GM21367 (cell line): ENCODE measurements around the gene P2RX5.

Source experiments
- ATAC-seq: cut with Tn5 transposase; IDR thresholded peaks from one replicate; pipeline ENCODE4 v1.9.1; 2021; ENCODE audit not compliant: unreplicated experiment

Gene P2RX5

DNA sequence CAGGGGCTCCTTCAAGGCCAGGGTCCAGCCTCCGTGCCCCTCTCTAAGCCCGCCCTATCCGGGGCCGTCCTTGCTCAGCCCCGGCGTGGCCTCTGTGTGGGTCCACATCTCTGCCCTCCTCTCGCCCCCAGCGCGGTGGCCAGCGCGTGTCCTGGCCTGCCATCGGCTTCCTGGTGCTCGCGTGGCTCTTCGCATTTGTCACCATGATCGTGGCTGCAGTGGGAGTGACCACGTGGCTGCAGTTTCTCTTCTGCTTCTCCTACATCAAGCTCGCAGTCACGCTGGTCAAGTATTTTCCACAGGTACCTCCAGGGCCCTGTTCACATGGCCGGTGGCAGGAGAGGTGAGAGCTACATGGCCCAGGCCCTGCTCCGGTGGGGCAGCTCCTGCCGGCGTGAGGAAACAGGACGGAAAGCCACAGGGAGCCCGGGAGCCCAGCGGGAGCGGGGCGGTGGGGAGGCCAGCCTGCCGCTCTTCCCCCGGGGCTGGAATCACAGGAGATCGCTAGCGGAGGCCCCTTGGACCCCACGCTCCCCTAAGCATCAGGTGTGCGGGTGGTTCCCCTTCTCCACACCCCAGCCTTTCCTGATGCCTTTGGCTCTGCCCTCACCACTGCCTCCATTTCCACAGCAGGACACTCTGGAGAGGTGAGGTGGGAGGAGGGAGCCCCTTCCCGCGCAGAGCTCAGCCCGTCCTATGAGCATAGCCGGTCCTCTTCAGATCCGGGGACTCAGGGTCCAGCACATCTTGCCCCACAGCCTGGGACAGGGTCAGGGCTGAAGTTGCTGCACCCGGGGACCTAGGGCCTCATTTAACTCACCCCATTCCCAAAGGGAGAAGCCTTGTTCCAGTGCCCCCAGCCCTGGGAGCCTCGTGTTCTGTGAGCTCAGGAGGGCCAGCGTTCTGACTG, 37.8 kb downstream of the P2RX5 start:
- no peak for ATAC-seq

DNA sequence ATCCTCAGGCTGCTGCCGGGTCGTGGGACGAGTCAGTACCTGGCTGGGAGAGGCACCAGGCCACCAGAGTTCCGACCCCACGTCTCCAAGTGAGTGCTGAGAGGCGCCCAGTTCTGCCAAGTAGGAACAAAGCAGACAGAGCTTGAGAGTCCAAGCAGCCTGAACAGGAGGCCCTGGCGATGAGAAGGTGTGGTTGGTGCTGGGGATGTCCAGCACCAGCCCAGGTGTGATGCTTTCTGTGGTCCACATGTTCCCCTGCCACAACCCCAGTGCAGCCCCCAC, 38.4 kb downstream of the P2RX5 start:
- no peak for ATAC-seq

DNA sequence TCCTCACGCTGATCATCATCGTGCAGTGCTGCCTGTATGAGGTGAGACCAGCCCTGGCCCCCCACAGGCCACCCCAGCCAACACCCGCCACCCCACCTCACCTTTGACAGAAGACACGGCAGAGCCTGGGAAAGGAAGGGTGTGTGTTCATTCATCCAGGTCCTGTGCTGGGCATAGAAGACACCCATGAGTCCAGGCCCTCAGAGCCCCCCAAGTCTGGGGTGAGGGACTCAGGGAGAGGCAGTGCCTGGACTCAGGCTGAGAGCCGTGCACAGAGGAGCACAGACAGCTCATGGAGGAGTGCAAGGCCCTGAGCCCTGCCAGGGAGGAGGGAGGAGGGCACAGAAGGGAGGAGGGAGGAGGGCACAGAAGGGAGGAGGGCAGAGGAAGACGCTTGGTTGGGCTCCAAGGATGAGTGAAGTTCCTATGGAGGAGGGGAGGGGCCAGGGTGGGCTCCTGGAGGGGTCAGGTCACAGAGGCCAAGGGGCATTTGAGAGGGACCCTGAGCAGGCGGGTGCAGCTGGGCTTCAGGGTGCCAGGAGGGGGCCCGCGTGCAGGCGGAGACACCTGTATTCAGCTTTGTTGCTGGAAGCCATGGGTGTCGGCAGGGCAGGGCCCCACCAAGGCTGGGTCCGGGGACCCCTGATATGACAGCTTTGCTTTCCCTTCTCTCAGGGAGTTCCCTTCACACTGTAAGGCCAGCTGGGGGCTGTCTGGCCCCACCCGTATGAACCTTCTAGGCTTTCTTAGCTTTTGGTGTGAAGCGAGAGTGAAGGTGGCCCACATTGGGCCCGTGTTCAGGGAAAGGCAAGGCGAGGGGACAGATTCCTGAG, 39.0 kb downstream of the P2RX5 start:
- ATAC-seq, result no peak

GRCh38 chr17:3656353-3656752, 39.6 kb downstream of the P2RX5 start:
- ATAC-seq, result no peak

DNA sequence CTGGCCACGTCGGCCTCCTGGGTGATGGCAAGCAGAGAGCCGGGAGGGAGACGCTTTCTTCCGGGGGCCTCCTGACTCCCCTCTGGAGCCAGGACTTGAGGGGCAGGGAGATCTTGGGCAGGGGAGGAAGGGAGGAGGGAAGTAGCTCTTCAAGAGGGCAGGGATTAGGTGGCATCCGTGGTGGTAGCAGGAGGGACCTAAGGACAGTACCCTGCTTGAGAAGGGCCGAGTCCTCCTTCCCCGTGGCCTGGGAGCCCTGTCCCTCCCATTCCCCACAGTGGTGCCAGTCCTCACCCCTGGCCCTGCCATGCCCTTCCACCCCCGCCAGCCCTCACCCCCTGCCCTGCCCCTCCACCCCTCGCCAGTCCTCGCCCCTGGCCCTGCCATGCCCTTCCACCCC, 40.2 kb downstream of the P2RX5 start:
- ATAC-seq, result no peak

- no peak for ATAC-seq
Observed at GRCh38 chr17:3647769-3648555, 48.0 kb downstream of the P2RX5 start.

GRCh38 chr17:3647251-3647650, 48.7 kb downstream of the P2RX5 start:
- ATAC-seq, result no peak

DNA sequence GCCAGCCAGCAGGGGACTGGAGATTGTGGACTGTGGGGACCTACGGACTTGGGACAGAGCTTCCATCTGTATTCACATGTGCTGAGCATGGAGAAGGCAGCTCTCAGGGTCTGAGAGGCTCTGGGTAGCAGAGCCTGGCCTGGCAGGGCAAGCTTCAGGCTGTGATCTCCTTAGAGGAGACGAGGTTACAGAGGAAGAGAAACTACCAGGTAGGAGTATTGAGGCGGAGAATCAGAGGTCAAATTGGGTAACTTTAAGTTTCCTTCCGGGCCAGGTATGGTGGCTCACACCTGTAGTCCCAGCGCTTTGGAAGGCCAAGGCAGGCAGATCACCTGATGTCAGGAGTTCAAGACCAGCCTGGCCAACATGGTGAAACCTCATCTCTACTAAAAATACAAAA, 50.6 kb downstream of the P2RX5 start:
- ATAC-seq, result no peak

- no peak for ATAC-seq
Observed at GRCh38 chr17:3643889-3644349, 52.0 kb downstream of the P2RX5 start.

- no peak for ATAC-seq
Observed at GRCh38 chr17:3641717-3642486, 54.1 kb downstream of the P2RX5 start.

DNA sequence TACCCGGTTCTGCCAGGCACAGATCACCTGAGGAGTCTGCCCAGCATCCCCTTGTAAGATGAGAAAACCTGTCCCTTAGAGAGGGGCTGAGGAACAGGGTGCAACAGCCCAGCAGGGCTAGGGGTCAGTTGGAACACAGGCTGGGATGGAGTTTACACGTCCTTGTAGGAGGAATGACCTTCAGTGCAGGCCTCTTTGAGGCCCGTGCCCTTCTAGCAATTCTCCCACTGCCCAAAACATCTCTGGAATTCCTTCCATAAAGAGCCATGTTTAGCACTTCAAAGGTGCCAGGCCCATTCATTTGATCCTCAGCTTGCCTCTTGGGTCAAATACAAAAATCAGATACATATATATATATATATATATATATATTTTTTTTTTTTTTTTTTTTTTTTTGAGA, 54.9 kb downstream of the P2RX5 start:
- no peak for ATAC-seq

DNA sequence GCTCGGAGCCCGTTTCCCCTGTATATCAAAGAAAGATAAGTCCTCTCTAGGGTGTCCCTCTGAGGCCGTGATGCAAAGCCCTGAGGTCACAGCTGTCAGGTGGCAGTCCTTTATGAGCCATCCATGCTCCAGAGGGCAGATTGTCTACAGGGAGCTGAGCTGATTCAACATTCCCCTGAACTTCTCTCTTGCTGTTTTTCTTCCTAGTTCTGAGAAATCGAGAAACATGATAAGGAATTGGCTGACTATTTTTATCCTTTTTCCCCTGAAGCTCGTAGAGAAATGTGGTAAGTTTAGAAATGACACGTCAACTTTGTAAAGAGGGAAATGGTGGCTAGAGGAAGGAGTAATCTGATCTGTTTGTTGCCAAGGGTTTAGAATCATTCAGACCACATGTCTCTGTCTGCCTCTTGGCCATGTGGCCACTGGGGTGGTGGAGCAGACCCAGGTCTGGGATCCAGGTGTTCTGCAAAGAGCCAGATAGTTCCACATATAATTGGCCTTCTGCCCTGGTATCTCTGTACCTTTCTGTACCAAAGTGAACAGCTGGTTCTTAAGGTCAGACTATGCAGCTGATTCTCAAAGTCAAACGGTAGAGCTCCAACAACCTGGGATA, 55.9 kb downstream of the P2RX5 start:
- ATAC-seq, result no peak

DNA sequence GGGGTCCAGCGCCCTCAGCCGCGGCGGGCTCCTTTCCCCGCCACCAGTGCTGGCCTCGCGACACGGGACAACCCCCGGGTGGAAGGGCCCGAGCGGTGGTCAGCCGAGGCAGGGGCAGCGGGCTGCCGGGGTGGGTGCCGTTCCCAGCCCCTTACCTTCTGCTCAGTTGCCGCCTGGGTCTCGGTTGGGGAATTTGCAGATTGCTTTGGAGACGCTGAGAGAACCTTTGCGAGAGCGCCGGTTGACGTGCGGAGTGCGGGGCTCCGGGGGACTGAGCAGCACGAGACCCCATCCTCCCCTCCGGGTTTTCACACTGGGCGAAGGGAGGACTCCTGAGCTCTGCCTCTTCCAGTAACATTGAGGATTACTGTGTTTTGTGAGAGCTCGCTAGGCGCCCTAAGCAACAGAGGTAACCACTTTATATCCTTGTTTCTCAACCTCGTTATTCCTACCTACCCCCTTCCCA, 59.0 kb downstream of the P2RX5 start:
- peak; percentile 3 for ATAC-seq

DNA sequence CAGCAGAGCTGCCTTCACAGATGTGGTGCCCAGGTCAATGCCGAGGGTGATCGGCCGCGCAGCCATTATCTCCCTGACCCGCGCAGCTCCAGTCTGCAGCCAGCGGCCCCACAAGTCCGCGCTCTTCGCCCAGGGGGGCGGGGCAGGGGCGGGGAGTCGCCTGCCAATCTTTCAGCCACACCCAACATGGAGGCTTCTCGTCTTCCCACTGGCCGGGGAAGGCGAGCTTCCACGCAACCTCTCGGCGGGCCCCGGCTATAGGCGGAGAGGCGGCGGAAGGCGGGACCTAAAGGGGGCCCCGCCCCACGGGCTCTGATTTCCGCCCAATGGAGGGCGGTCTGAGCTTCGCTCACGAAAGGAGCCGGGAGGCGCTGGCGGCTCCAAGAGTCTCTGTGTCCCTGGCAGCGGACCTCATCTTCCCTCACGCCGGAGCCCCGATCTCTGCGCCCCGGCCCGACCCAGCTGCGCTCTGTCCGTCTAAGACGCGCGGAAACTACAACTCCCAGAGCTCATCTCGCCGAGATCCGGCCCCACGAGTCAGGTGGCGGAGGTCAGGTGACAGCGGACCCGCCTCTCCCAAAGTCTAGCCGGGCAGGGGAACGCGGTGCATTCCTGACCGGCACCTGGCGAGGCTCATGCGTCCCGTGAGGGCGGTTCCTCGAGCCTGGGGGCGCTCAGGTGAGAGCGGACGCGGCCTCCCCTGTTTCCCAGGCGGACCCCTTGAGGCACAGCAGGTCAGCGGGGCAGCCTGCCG, 59.6 kb downstream of the P2RX5 start, which contains the start of the genes CTNS and SHPK:
CTNS (plus strand) TSS at position 607 of the 754 bp plus-strand sequence. CDS start 3,447 bp downstream, outside the sequence.
SHPK (minus strand) TSS at position 97 of the 754 bp plus-strand sequence; CDS start at position 66, 31 bp downstream.
- ATAC-seq, result peak; percentile 82

- ATAC-seq, result no peak
Observed at GRCh38 chr17:3635474-3636153, 60.3 kb downstream of the P2RX5 start.

DNA sequence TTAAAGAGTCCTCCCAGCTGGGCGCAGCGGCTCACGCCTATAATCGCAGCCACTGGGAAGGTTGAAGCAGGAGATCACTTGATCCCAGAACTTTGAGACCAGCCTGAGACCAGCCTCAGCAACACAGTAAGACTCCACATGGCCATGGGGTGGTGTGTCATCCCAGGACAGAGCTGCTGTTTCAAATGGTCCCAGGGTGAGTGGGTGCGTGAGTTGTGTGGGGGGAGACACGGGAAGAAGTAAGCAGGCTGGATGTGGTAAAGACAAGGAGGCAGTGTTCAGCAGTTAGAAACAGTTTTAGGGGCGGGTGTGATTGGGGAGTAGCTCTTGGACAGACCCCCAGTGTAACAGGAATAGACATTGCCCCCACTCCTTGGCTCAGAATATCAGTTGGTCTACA, 63.7 kb downstream of the P2RX5 start:
- no peak for ATAC-seq

- ATAC-seq, result no peak
Observed at GRCh38 chr17:3630781-3631180, 65.2 kb downstream of the P2RX5 start.

- ATAC-seq, result no peak
Observed at GRCh38 chr17:3627769-3628167, 68.2 kb downstream of the P2RX5 start.
